SK-N-SH treated with all-trans-retinoic acid at 6 μM for 48 hours (cell line): ENCODE results near the gene KRT83.

ENCODE experiments used
- ATAC-seq: fragments of 200-7000 bp; cut with Tn5 transposase; 3 replicates; pipeline ENCODE4 v1.9.1; 2020; ENCODE audit warnings: mild to moderate bottlenecking, moderate library complexity
- ARNTL ChIP-seq: fragments of 450-650 bp; formaldehyde crosslinking; IDR thresholded peaks from 2 replicates; pipeline ENCODE4 v1.5.0; 2020; ENCODE audit warnings: low read depth, mild to moderate bottlenecking, moderate library complexity, borderline replicate concordance
- BACH2 ChIP-seq: fragments of 250-450 bp; sonication (Bioruptor Pico); IDR thresholded peaks from 2 replicates; pipeline ENCODE4 v1.9.0; 2021; ENCODE audit warnings: mild to moderate bottlenecking, borderline replicate concordance
- CREB5 ChIP-seq: fragments of 250-450 bp; sonication (Bioruptor Pico); IDR thresholded peaks from 2 replicates; pipeline ENCODE4 v1.5.1; 2020; ENCODE audit warnings: low read depth, mild to moderate bottlenecking, moderate library complexity
- CSDC2 ChIP-seq: fragments of 250-450 bp; sonication (Bioruptor Pico); IDR thresholded peaks from 2 replicates; pipeline ENCODE4 v1.5.0; 2020; ENCODE audit warnings: mild to moderate bottlenecking, moderate library complexity
- ESRRG ChIP-seq: fragments of 250-450 bp; sonication (Bioruptor Pico); IDR thresholded peaks from 2 replicates; pipeline ENCODE4 v1.6.1; 2021; ENCODE audit warnings: mild to moderate bottlenecking
- GLIS3 ChIP-seq: fragments of 250-450 bp; sonication (Bioruptor Pico); IDR thresholded peaks from 2 replicates; pipeline ENCODE4 v1.5.0; 2020; ENCODE audit warnings: mild to moderate bottlenecking, moderate library complexity
- OSR1 ChIP-seq: fragments of 250-450 bp; sonication (Bioruptor Pico); IDR thresholded peaks from 2 replicates; pipeline ENCODE4 v1.8.0; 2022; ENCODE audit warnings: moderate library complexity, mild to moderate bottlenecking, inconsistent platforms
- PATZ1 ChIP-seq: fragments of 250-450 bp; sonication (Bioruptor Pico); IDR thresholded peaks from 2 replicates; pipeline ENCODE4 v1.8.0; 2020; ENCODE audit warnings: mild to moderate bottlenecking, moderate library complexity, borderline replicate concordance
- POU6F1 ChIP-seq: fragments of 250-450 bp; sonication (Bioruptor Pico); IDR thresholded peaks from 2 replicates; pipeline ENCODE4 v1.8.0; 2021; ENCODE audit warnings: low read depth, mild to moderate bottlenecking, moderate library complexity, borderline replicate concordance
- PPARA ChIP-seq: fragments of 250-450 bp; sonication (Bioruptor Pico); IDR thresholded peaks from 2 replicates; pipeline ENCODE4 v1.5.0; 2020; ENCODE audit warnings: mild to moderate bottlenecking, borderline replicate concordance
- RARB ChIP-seq: fragments of 250-450 bp; sonication (Bioruptor Pico); IDR thresholded peaks from 2 replicates; pipeline ENCODE4 v1.8.0; 2021; ENCODE audit warnings: mild to moderate bottlenecking, moderate library complexity
- SNAI2 ChIP-seq: fragments of 250-450 bp; sonication (Bioruptor Pico); IDR thresholded peaks from 2 replicates; pipeline ENCODE4 v1.5.0; 2020; ENCODE audit warnings: mild to moderate bottlenecking, moderate library complexity
- TOX ChIP-seq: fragments of 250-450 bp; sonication (Bioruptor Pico); IDR thresholded peaks from 2 replicates; pipeline ENCODE4 v1.8.0; 2021; ENCODE audit warnings: mild to moderate bottlenecking, moderate library complexity, borderline replicate concordance
- TSHZ2 ChIP-seq: fragments of 250-450 bp; sonication (Bioruptor Pico); IDR thresholded peaks from 2 replicates; pipeline ENCODE4 v1.5.0; 2020; ENCODE audit warnings: mild to moderate bottlenecking, moderate library complexity
- ZC3H10 ChIP-seq: fragments of 250-450 bp; sonication (Bioruptor Pico); IDR thresholded peaks from 2 replicates; pipeline ENCODE4 v1.5.1; 2021; ENCODE audit warnings: mild to moderate bottlenecking, moderate library complexity
- ZFP3 ChIP-seq: fragments of 250-450 bp; sonication (Bioruptor Pico); IDR thresholded peaks from 2 replicates; pipeline ENCODE4 v1.5.0; 2020; ENCODE audit warnings: mild to moderate bottlenecking, moderate library complexity
- ZFP30 ChIP-seq: fragments of 450-650 bp; formaldehyde crosslinking; IDR thresholded peaks from 2 replicates; pipeline ENCODE4 v1.5.0; 2022; ENCODE audit warnings: mild to moderate bottlenecking, moderate library complexity
- ZNF565 ChIP-seq: fragments of 450-650 bp; formaldehyde crosslinking; conservative IDR thresholded peaks from 2 replicates; pipeline ENCODE4 v1.5.0; 2020; ENCODE audit warnings: low read depth, mild to moderate bottlenecking, moderate library complexity
- ZNF70 ChIP-seq: fragments of 450-650 bp; formaldehyde crosslinking; IDR thresholded peaks from 2 replicates; pipeline ENCODE4 v1.5.0; 2020; ENCODE audit warnings: mild to moderate bottlenecking, moderate library complexity
- ZNF8 ChIP-seq: fragments of 450-650 bp; formaldehyde crosslinking; IDR thresholded peaks from 2 replicates; pipeline ENCODE4 v1.5.0; 2020; ENCODE audit warnings: mild to moderate bottlenecking, moderate library complexity

The KRT83 gene

GRCh38 chr12:52313926-52314325 lies 7.3 kb downstream of the KRT83 start:
- no peak for TF ChIP-seq ZNF70 (CRISPR knock-in tag)
- no peak for TF ChIP-seq PPARA (CRISPR knock-in tag)

DNA sequence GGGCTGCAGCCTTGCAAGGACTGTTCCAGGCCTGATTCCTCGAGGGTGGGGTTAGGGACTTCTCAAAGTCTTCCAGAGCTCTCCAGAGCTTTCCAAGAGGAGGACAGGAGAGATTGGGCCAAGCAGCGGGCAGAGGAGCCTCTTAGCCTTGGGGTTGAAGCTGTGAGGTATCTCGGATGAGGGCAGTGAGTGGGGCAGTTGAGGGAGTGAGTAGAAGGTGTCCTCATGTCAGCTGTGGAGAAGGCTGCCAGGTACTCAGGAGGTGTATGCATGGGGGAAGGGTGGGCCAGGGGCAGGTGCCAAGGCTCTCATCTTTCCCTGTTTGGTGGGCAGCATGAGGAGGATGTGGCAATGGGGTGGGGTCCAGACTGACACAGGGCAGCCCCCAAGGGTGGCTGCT lies 7.7 kb downstream of the KRT83 start:
- TF ChIP-seq OSR1 (CRISPR knock-in tag) (no peak), POU6F1 (CRISPR knock-in tag) (no peak), PATZ1 (no peak), TOX (CRISPR knock-in tag) (no peak), GLIS3 (CRISPR knock-in tag) (no peak), ZNF70 (CRISPR knock-in tag) (no peak), RARB (CRISPR knock-in tag) (no peak), CSDC2 (no peak), BACH2 (CRISPR knock-in tag) (no peak), ZNF8 (CRISPR knock-in tag) (no peak), SNAI2 (no peak), ZFP3 (CRISPR knock-in tag) (no peak), ARNTL (CRISPR knock-in tag) (no peak), PPARA (CRISPR knock-in tag) (no peak), TSHZ2 (CRISPR knock-in tag) (no peak)
- ATAC-seq = no peak

More at GRCh38 chr12:52313926-52314325, 7.3 kb downstream of the KRT83 start:
- no peak for ATAC-seq

- no peak for ATAC-seq
Measured at GRCh38 chr12:52312086-52312485, 9.1 kb downstream of the KRT83 start.

GRCh38 chr12:52311285-52311648 lies 9.9 kb downstream of the KRT83 start:
- ATAC-seq = no peak
- TF ChIP-seq RARB (CRISPR knock-in tag) (no peak), SNAI2 (no peak), ZC3H10 (no peak), ARNTL (CRISPR knock-in tag) (no peak), TSHZ2 (CRISPR knock-in tag) (no peak), PATZ1 (no peak), GLIS3 (CRISPR knock-in tag) (no peak), ZNF565 (CRISPR knock-in tag) (no peak), ZNF8 (CRISPR knock-in tag) (no peak), ZNF70 (CRISPR knock-in tag) (no peak), ESRRG (no peak), BACH2 (CRISPR knock-in tag) (no peak), CSDC2 (no peak), POU6F1 (CRISPR knock-in tag) (no peak), ZFP30 (CRISPR knock-in tag) (no peak), CREB5 (CRISPR knock-in tag) (no peak), PPARA (CRISPR knock-in tag) (no peak)

More at GRCh38 chr12:52312086-52312485, 9.1 kb downstream of the KRT83 start:
- TF ChIP-seq ZNF565 (CRISPR knock-in tag) (no peak), ZFP3 (CRISPR knock-in tag) (no peak), ZC3H10 (no peak)
